T-helper 17 cell (primary cell): ENCODE results near the gene CHD5. TPM values are rescaled to one million over a fixed set of nuclear protein-coding genes. Genes with fewer than 3 reads are reported as not detected.
A peak's percentile ranks its signal among the peaks of the same experiment; 100 is the strongest.

Experiments used
- ATAC-seq: fragments of 150-1000 bp; cut with Tn5 transposase; 2 replicates; pipeline ENCODE4 v1.10.0; 2021; ENCODE audit warnings: mild to moderate bottlenecking, moderate library complexity
- DNase-seq, 3 donors: peaks; one replicate each; pipeline versions ENCODE4 v3.0.0 to v3.0.0-alpha.2; 2020 to 2021
- H3K9me3 ChIP-seq: one replicate; pipeline ENCODE4 v1.7.0; 2013; ENCODE audit warnings: low read length, mild to moderate bottlenecking; ENCODE audit not compliant: control insufficient read depth, poor library complexity, severe bottlenecking
- H3K27ac Mint-ChIP-seq: one replicate; pipeline ENCODE4 v1.8.0; 2022; ENCODE audit warnings: mild to moderate bottlenecking, moderate library complexity, mixed read lengths
- H3K27me3 Mint-ChIP-seq: one replicate; pipeline ENCODE4 v1.8.0; 2022; ENCODE audit warnings: mixed read lengths
- H3K36me3 Mint-ChIP-seq: one replicate; pipeline ENCODE4 v1.8.0; 2022; ENCODE audit warnings: low read depth, mixed read lengths
- H3K4me1 Mint-ChIP-seq: one replicate; pipeline ENCODE4 v1.8.0; 2022; ENCODE audit warnings: mild to moderate bottlenecking, mixed read lengths
- H3K4me3 Mint-ChIP-seq: one replicate; pipeline ENCODE4 v1.8.0; 2022; ENCODE audit warnings: mild to moderate bottlenecking, moderate library complexity, mixed read lengths
- total RNA-seq, 4 donors: library from RNA in 2 of 4; stranded (reverse) in 2 of 4; gene quantifications; one replicate each; pipeline ENCODE4 v1.2.3 and lab custom pipeline; 2022 to 2026

CHD5 gene
- total RNA-seq, 2 donors from 2014 or later: 0.12 to 0.63 TPM

- H3K36me3 Mint-ChIP-seq: no peaks in the 10 kb centered on the region
Observed at GRCh38 chr1:6126028-6126427, 54.1 kb downstream of the CHD5 start.

GRCh38 chr1:6125366-6125765 lies 54.8 kb downstream of the CHD5 start:
- DNase-seq: no peak
- Mint-ChIP-seq H3K36me3 (no peaks in the 10 kb centered on the region), H3K4me3 (no peak overlapping the region), H3K27me3 (peaks cover 5% of the 10 kb centered on the region), H3K27ac (no peak overlapping the region), H3K4me1 (peaks cover 12% of the 10 kb centered on the region)
- no peak for ATAC-seq
- H3K9me3 ChIP-seq: no peaks in the 10 kb centered on the region

More at GRCh38 chr1:6126028-6126427, 54.1 kb downstream of the CHD5 start:
- ATAC-seq: no peak
- Mint-ChIP-seq H3K4me1 (peaks cover 12% of the 10 kb centered on the region), H3K27me3 (peaks cover 5% of the 10 kb centered on the region), H3K27ac (no peak overlapping the region), H3K4me3 (no peak overlapping the region)
- H3K9me3 ChIP-seq: no peaks in the 10 kb centered on the region
- no peak for DNase-seq

GRCh38 chr1:6124746-6125365 lies 55.3 kb downstream of the CHD5 start:
- Mint-ChIP-seq H3K4me3 (no peak overlapping the region), H3K27me3 (peaks cover 5% of the 10 kb centered on the region), H3K4me1 (peaks cover 12% of the 10 kb centered on the region), H3K36me3 (no peaks in the 10 kb centered on the region), H3K27ac (no peak overlapping the region)
- ATAC-seq (no peak), DNase-seq (no peak)
- H3K9me3 ChIP-seq: no peaks in the 10 kb centered on the region

GRCh38 chr1:6124341-6124740 lies 55.8 kb downstream of the CHD5 start:
- Mint-ChIP-seq H3K27ac (no peak overlapping the region), H3K4me3 (no peak overlapping the region), H3K4me1 (peaks cover 12% of the 10 kb centered on the region), H3K27me3 (peaks cover 5% of the 10 kb centered on the region), H3K36me3 (no peaks in the 10 kb centered on the region)
- ATAC-seq (no peak), DNase-seq (no peak)
- no peaks in the 10 kb centered on the region for H3K9me3 ChIP-seq

- Mint-ChIP-seq H3K36me3 (no peaks in the 10 kb centered on the region), H3K27ac (no peak overlapping the region), H3K4me1 (peaks cover 11% of the 10 kb centered on the region), H3K4me3 (no peak overlapping the region), H3K27me3 (peaks cover 5% of the 10 kb centered on the region)
- ATAC-seq (no peak), DNase-seq (no peak)
- H3K9me3 ChIP-seq: no peaks in the 10 kb centered on the region
Observed at GRCh38 chr1:6123816-6124215, 56.3 kb downstream of the CHD5 start.

GRCh38 chr1:6123083-6123482 lies 57.0 kb downstream of the CHD5 start:
- Mint-ChIP-seq H3K36me3 (no peaks in the 10 kb centered on the region), H3K4me3 (no peak overlapping the region), H3K27me3 (peaks cover 5% of the 10 kb centered on the region), H3K27ac (no peak overlapping the region), H3K4me1 (peaks cover 9% of the 10 kb centered on the region)
- DNase-seq (no peak), ATAC-seq (no peak)
- no peaks in the 10 kb centered on the region for H3K9me3 ChIP-seq

GRCh38 chr1:6121651-6122370 lies 58.3 kb downstream of the CHD5 start:
- Mint-ChIP-seq H3K27me3 (peaks cover 5% of the 10 kb centered on the region), H3K4me1 (peaks cover 5% of the 10 kb centered on the region), H3K36me3 (no peaks in the 10 kb centered on the region), H3K27ac (no peak overlapping the region), H3K4me3 (no peak overlapping the region)
- ATAC-seq (no peak), DNase-seq (no peak)
- H3K9me3 ChIP-seq: no peaks in the 10 kb centered on the region

GRCh38 chr1:6121021-6121421 lies 59.1 kb downstream of the CHD5 start:
- no peak overlapping the region for H3K27ac Mint-ChIP-seq
- DNase-seq: no peak

GRCh38 chr1:6118415-6118814 lies 61.7 kb downstream of the CHD5 start:
- H3K36me3 Mint-ChIP-seq: no peaks in the 10 kb centered on the region
- no peak for ATAC-seq
- no peak for DNase-seq
- H3K9me3 ChIP-seq: no peaks in the 10 kb centered on the region
- H3K27ac Mint-ChIP-seq: no peak overlapping the region
- no peaks in the 10 kb centered on the region for H3K27me3 Mint-ChIP-seq
- H3K4me3 Mint-ChIP-seq: no peak overlapping the region
- no peaks in the 10 kb centered on the region for H3K4me1 Mint-ChIP-seq

More at GRCh38 chr1:6121021-6121421, 59.1 kb downstream of the CHD5 start:
- ATAC-seq: no peak
- H3K27me3 Mint-ChIP-seq: peaks cover 5% of the 10 kb centered on the region
- H3K4me1 Mint-ChIP-seq: peaks cover 2% of the 10 kb centered on the region
- no peak overlapping the region for H3K4me3 Mint-ChIP-seq
- no peaks in the 10 kb centered on the region for H3K36me3 Mint-ChIP-seq
- H3K9me3 ChIP-seq: no peaks in the 10 kb centered on the region

GRCh38 chr1:6117624-6118023 lies 62.5 kb downstream of the CHD5 start:
- no peaks in the 10 kb centered on the region for H3K27me3 Mint-ChIP-seq

GRCh38 chr1:6117064-6117463 lies 63.1 kb downstream of the CHD5 start:
- H3K4me1 Mint-ChIP-seq: no peaks in the 10 kb centered on the region

More at GRCh38 chr1:6117624-6118023, 62.5 kb downstream of the CHD5 start:
- Mint-ChIP-seq H3K4me3 (no peak overlapping the region), H3K4me1 (no peaks in the 10 kb centered on the region), H3K36me3 (no peaks in the 10 kb centered on the region), H3K27ac (no peak overlapping the region)
- DNase-seq (no peak), ATAC-seq (no peak)
- H3K9me3 ChIP-seq: no peaks in the 10 kb centered on the region

GRCh38 chr1:6116137-6116536 lies 64.0 kb downstream of the CHD5 start:
- Mint-ChIP-seq H3K4me3 (no peak overlapping the region), H3K27ac (no peak overlapping the region), H3K4me1 (no peaks in the 10 kb centered on the region), H3K27me3 (peaks cover 4% of the 10 kb centered on the region), H3K36me3 (no peaks in the 10 kb centered on the region)
- no peaks in the 10 kb centered on the region for H3K9me3 ChIP-seq
- no peak for ATAC-seq
- DNase-seq: no peak

More at GRCh38 chr1:6117064-6117463, 63.1 kb downstream of the CHD5 start:
- H3K9me3 ChIP-seq: no peaks in the 10 kb centered on the region
- no peak for DNase-seq
- Mint-ChIP-seq H3K4me3 (no peak overlapping the region), H3K27me3 (peaks cover 4% of the 10 kb centered on the region), H3K27ac (no peak overlapping the region), H3K36me3 (no peaks in the 10 kb centered on the region)
- ATAC-seq: no peak

GRCh38 chr1:6113745-6114144 lies 66.4 kb downstream of the CHD5 start:
- ATAC-seq: no peak

GRCh38 chr1:6113116-6113515 lies 67.0 kb downstream of the CHD5 start:
- no peak overlapping the region for H3K4me3 Mint-ChIP-seq
- no peak for ATAC-seq
- H3K27ac Mint-ChIP-seq: no peak overlapping the region
- H3K36me3 Mint-ChIP-seq: no peaks in the 10 kb centered on the region
- H3K4me1 Mint-ChIP-seq: no peaks in the 10 kb centered on the region
- no peak for DNase-seq
- peaks cover 12% of the 10 kb centered on the region for H3K27me3 Mint-ChIP-seq
- H3K9me3 ChIP-seq: no peaks in the 10 kb centered on the region

More at GRCh38 chr1:6113745-6114144, 66.4 kb downstream of the CHD5 start:
- Mint-ChIP-seq H3K27me3 (peaks cover 8% of the 10 kb centered on the region), H3K4me3 (no peak overlapping the region), H3K27ac (no peak overlapping the region), H3K4me1 (no peaks in the 10 kb centered on the region), H3K36me3 (no peaks in the 10 kb centered on the region)
- no peaks in the 10 kb centered on the region for H3K9me3 ChIP-seq
- peak in 1 of 3 donors; percentile 7 for DNase-seq
